Progenitor cell of endocrine pancreas (in vitro differentiated cells): ENCODE data around the gene ADCY10. TPM values are rescaled to one million over a fixed set of nuclear protein-coding genes. Genes with fewer than 3 reads are reported as not detected.

Source experiments
- DNase-seq: peaks from one replicate; pipeline ENCODE4 v3.0.0; 2021; ENCODE audit warnings: low spot score; ENCODE audit not compliant: unreplicated experiment
- H3K27ac Mint-ChIP-seq: 2 replicates; pipeline ENCODE4 v1.8.0; 2021; ENCODE audit warnings: mild to moderate bottlenecking, moderate library complexity, mixed read lengths
- H3K27me3 Mint-ChIP-seq: 2 replicates; pipeline ENCODE4 v1.8.0; 2021; ENCODE audit warnings: mixed read lengths
- H3K36me3 Mint-ChIP-seq: 2 replicates; pipeline ENCODE4 v1.8.0; 2022; ENCODE audit warnings: mixed read lengths; ENCODE audit not compliant: insufficient read depth
- H3K4me1 Mint-ChIP-seq: 2 replicates; pipeline ENCODE4 v1.8.0; 2021; ENCODE audit warnings: low read depth, mixed read lengths
- H3K4me3 Mint-ChIP-seq: 2 replicates; pipeline ENCODE4 v1.8.0; 2021; ENCODE audit warnings: low read depth, mild to moderate bottlenecking, moderate library complexity, mixed read lengths
- H3K9me3 Mint-ChIP-seq: 2 replicates; pipeline ENCODE4 v1.8.0; 2021; ENCODE audit warnings: low read depth, mixed read lengths
- total RNA-seq: library from RNA; stranded (reverse); gene quantifications from 2 replicates; pipeline ENCODE4 v1.2.1, GENCODE V29; 2021
- TF ChIP-seq, protein P1 (sequence below): fragments of 200-600 bp; sonication (generic); IDR thresholded peaks from one replicate; pipeline ENCODE4 v1.5.0; 2021; ENCODE audit warnings: antibody characterized with exemption, mild to moderate bottlenecking; ENCODE audit not compliant: unreplicated experiment

ADCY10 gene
- total RNA-seq, 1 donor from 2014 or later = 0.60 TPM

DNA sequence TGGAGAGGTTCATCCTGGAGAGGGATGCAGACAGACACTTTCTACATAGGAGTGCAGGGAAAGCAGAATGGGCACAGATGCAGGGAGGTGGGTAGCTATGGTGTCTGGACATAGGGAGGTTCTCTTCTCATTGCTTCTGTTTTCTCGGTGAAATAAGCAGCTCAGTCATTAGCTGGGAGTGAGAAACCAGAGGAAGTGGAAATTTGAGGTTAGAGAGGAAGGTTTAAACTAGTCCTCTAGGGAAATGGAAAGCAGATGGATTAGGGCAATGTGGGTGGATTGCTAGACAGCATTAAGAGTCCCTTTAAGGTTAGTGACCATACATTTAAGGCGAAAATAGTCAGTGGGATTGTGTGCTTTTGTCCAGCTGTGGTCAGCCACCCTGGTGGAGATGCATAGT is 152.5 kb downstream of the ADCY10 start:
- peaks cover 28% of the 10 kb centered on the region for H3K4me1 Mint-ChIP-seq
- H3K27me3 Mint-ChIP-seq = no peaks in the 10 kb centered on the region
- no peak for DNase-seq
- H3K4me3 Mint-ChIP-seq = no peak overlapping the region
- H3K27ac Mint-ChIP-seq = peak overlapping the region; percentile 2
- TF ChIP-seq, protein P1, sequence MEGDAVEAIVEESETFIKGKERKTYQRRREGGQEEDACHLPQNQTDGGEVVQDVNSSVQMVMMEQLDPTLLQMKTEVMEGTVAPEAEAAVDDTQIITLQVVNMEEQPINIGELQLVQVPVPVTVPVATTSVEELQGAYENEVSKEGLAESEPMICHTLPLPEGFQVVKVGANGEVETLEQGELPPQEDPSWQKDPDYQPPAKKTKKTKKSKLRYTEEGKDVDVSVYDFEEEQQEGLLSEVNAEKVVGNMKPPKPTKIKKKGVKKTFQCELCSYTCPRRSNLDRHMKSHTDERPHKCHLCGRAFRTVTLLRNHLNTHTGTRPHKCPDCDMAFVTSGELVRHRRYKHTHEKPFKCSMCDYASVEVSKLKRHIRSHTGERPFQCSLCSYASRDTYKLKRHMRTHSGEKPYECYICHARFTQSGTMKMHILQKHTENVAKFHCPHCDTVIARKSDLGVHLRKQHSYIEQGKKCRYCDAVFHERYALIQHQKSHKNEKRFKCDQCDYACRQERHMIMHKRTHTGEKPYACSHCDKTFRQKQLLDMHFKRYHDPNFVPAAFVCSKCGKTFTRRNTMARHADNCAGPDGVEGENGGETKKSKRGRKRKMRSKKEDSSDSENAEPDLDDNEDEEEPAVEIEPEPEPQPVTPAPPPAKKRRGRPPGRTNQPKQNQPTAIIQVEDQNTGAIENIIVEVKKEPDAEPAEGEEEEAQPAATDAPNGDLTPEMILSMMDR = no peak
- peaks cover 3% of the 10 kb centered on the region for H3K9me3 Mint-ChIP-seq
- peaks cover 7% of the 10 kb centered on the region for H3K36me3 Mint-ChIP-seq

Other genes with a start within 250 kb of the ADCY10 start
- gene MPZL1, start 192.2 kb downstream of the ADCY10 start, total RNA-seq = 127 and 133 TPM in 2 replicates
- 42.7 and 45.7 TPM in 2 replicates for gene DCAF6, start 22.5 kb upstream of the ADCY10 start, total RNA-seq
- 81.3 and 90.2 TPM in 2 replicates for gene MPC2, start 22.9 kb upstream of the ADCY10 start, total RNA-seq
- gene GPR161, start 222.8 kb upstream of the ADCY10 start, total RNA-seq = 57.7 and 58.5 TPM in 2 replicates